Medulla oblongata (tissue), 1 donor: Measurements from ENCODE around the gene C16orf92.

Experiments used
- DNase-seq: peaks from one replicate; pipeline ENCODE4 v3.0.0-alpha.2; 2015; ENCODE audit errors: extremely low spot score

Gene C16orf92

GRCh38 chr16:30022887-30023286 lies at the start of gene C16orf92:
Gene C16orf92 (plus strand): TSS chr16:30023198. CDS start chr16:30023341, 143 bp downstream.
- no peak for DNase-seq

GRCh38 chr16:29973384-29974246 lies 49.4 kb upstream of the C16orf92 start, which contains the start of gene TAOK2:
Gene TAOK2 (plus strand): TSS chr16:29973868. CDS start chr16:29977773, 3,905 bp downstream.
- DNase-seq, result peak; percentile 99

- DNase-seq, result peak; percentile 20
Measured at GRCh38 chr16:29974291-29975133, 48.5 kb upstream of the C16orf92 start.

GRCh38 chr16:29975134-29975538 lies 47.9 kb upstream of the C16orf92 start:
- DNase-seq, result no peak

GRCh38 chr16:29975811-29976511 lies 47.0 kb upstream of the C16orf92 start:
- DNase-seq, result no peak

- no peak for DNase-seq
Measured at GRCh38 chr16:29977063-29977825, 45.8 kb upstream of the C16orf92 start.

- no peak for DNase-seq
Measured at GRCh38 chr16:29978081-29978480, 44.9 kb upstream of the C16orf92 start.

GRCh38 chr16:29978564-29979270 lies 44.3 kb upstream of the C16orf92 start:
- DNase-seq, result no peak

- DNase-seq, result no peak
Measured at GRCh38 chr16:29982560-29983419, 40.2 kb upstream of the C16orf92 start.

GRCh38 chr16:29983420-29984136 lies 39.4 kb upstream of the C16orf92 start:
- DNase-seq, result no peak

GRCh38 chr16:29984137-29984763 lies 38.7 kb upstream of the C16orf92 start:
- no peak for DNase-seq

GRCh38 chr16:29984764-29985147 lies 38.2 kb upstream of the C16orf92 start:
- DNase-seq, result no peak

GRCh38 chr16:29985271-29985811 lies 37.7 kb upstream of the C16orf92 start:
- no peak for DNase-seq

GRCh38 chr16:29986231-29986630 lies 36.8 kb upstream of the C16orf92 start:
- no peak for DNase-seq

GRCh38 chr16:29986931-29987330 lies 36.1 kb upstream of the C16orf92 start:
- no peak for DNase-seq

- no peak for DNase-seq
Measured at GRCh38 chr16:29987371-29988085, 35.5 kb upstream of the C16orf92 start.

- no peak for DNase-seq
Measured at GRCh38 chr16:29988346-29989075, 34.5 kb upstream of the C16orf92 start.
